ENCODE results near the gene ACSM6. TPM values are rescaled to one million over a fixed set of nuclear protein-coding genes. Genes with fewer than 3 reads are reported as not detected.

Gene ACSM6
- total RNA-seq, 1 donor from 2014 or later: not detected

- no peaks in the 10 kb centered on the region for H3K9me3 ChIP-seq
- DNase-seq (ENCODE audit: extremely low spot score in 2 of 2): no peak
- no peak overlapping the region for H3K4me3 ChIP-seq
- H3K4me1 ChIP-seq: no peaks in the 10 kb centered on the region
- no peak for TF ChIP-seq POLR2A (IDR thresholded peaks at IDR 0.05)
- no peak for TF ChIP-seq CTCF (IDR thresholded peaks at IDR 0.05)
- TF ChIP-seq POLR2AphosphoS5 (IDR thresholded peaks at IDR 0.05; ENCODE audit: insufficient read depth in 1 of 2, low read depth in 1 of 2): no peak
- H3K27me3 ChIP-seq: no peaks in the 10 kb centered on the region
- no peaks in the 10 kb centered on the region for H3K36me3 ChIP-seq
- intact Hi-C loops (cut with DNase I): no loop called here
- no peak overlapping the region for H3K27ac ChIP-seq
These were observed 21.2 kb upstream of the ACSM6 start for GRCh38 chr10:95172851-95173250.

GRCh38 chr10:95176101-95176500 is 17.9 kb upstream of the ACSM6 start:
- Histone ChIP-seq H3K4me3 (no peak overlapping the region), H3K9me3 (no peaks in the 10 kb centered on the region), H3K4me1 (no peaks in the 10 kb centered on the region), H3K27ac (no peak overlapping the region), H3K36me3 (no peaks in the 10 kb centered on the region), H3K27me3 (no peaks in the 10 kb centered on the region)
- TF ChIP-seq POLR2AphosphoS5 (IDR thresholded peaks at IDR 0.05; ENCODE audit: insufficient read depth in 1 of 2, low read depth in 1 of 2): no peak
- TF ChIP-seq CTCF (IDR thresholded peaks at IDR 0.05): no peak
- no peak for TF ChIP-seq POLR2A (IDR thresholded peaks at IDR 0.05)
- intact Hi-C loops (cut with DNase I): no loop called here
- DNase-seq (ENCODE audit: extremely low spot score in 2 of 2): no peak

GRCh38 chr10:95177429-95177828 is 16.6 kb upstream of the ACSM6 start:
- TF ChIP-seq POLR2A (IDR thresholded peaks at IDR 0.05) (no peak), POLR2AphosphoS5 (IDR thresholded peaks at IDR 0.05; ENCODE audit: insufficient read depth in 1 of 2, low read depth in 1 of 2) (no peak), CTCF (IDR thresholded peaks at IDR 0.05) (no peak)
- Histone ChIP-seq H3K4me1 (no peaks in the 10 kb centered on the region), H3K4me3 (no peak overlapping the region), H3K36me3 (no peaks in the 10 kb centered on the region), H3K27ac (no peak overlapping the region), H3K27me3 (no peaks in the 10 kb centered on the region), H3K9me3 (no peaks in the 10 kb centered on the region)
- no peak for DNase-seq (ENCODE audit: extremely low spot score in 2 of 2)
- intact Hi-C loops (cut with DNase I): no loop called here

- Histone ChIP-seq H3K4me1 (peaks cover 8% of the 10 kb centered on the region), H3K27me3 (no peaks in the 10 kb centered on the region), H3K27ac (no peak overlapping the region), H3K9me3 (no peaks in the 10 kb centered on the region), H3K4me3 (no peak overlapping the region), H3K36me3 (no peaks in the 10 kb centered on the region)
- TF ChIP-seq POLR2AphosphoS5 (IDR thresholded peaks at IDR 0.05; ENCODE audit: insufficient read depth in 1 of 2, low read depth in 1 of 2): no peak
- no peak for TF ChIP-seq POLR2A (IDR thresholded peaks at IDR 0.05)
- TF ChIP-seq CTCF (IDR thresholded peaks at IDR 0.05): no peak
- DNase-seq (ENCODE audit: extremely low spot score in 2 of 2): no peak
- intact Hi-C loops (cut with DNase I): no loop called here
These were observed 15.8 kb upstream of the ACSM6 start for GRCh38 chr10:95178266-95178665.

- no peak for DNase-seq (ENCODE audit: extremely low spot score in 2 of 2)
- no peaks in the 10 kb centered on the region for H3K27me3 ChIP-seq
- H3K9me3 ChIP-seq: no peaks in the 10 kb centered on the region
- intact Hi-C loops (cut with DNase I): no loop called here
- peaks cover 12% of the 10 kb centered on the region for H3K4me1 ChIP-seq
- H3K36me3 ChIP-seq: no peaks in the 10 kb centered on the region
- no peak overlapping the region for H3K27ac ChIP-seq
- no peak overlapping the region for H3K4me3 ChIP-seq
- TF ChIP-seq POLR2AphosphoS5 (IDR thresholded peaks at IDR 0.05; ENCODE audit: insufficient read depth in 1 of 2, low read depth in 1 of 2) (no peak), POLR2A (IDR thresholded peaks at IDR 0.05) (no peak)
These were observed 15.2 kb upstream of the ACSM6 start for GRCh38 chr10:95178797-95179196.
